Neutrophil (primary cell): ENCODE data around the gene APOO.

Experiments
- H3K27ac ChIP-seq: fragments of 200-600 bp; sonication (generic); 2 replicates; pipeline ENCODE4 v1.5.1; 2016; ENCODE audit warnings: mild to moderate bottlenecking, moderate library complexity
- H3K27me3 ChIP-seq: fragments of 200-600 bp; sonication (generic); 2 replicates; pipeline ENCODE4 v1.6.0; 2016; ENCODE audit warnings: mild to moderate bottlenecking
- H3K36me3 ChIP-seq: fragments of 200-600 bp; sonication (generic); 2 replicates; pipeline ENCODE4 v1.5.1; 2017
- H3K4me1 ChIP-seq, 2 experiments: fragments of 200-600 bp in 1 of 2; sonication (generic) in 1 of 2; 1 replicate in 1 of 2; 2 replicates in 1 of 2; pipeline versions ENCODE4 v1.5.1 to v1.6.1; 2013 to 2016; ENCODE audit warnings: low read depth in 1 of 2, low read length in 1 of 2, mild to moderate bottlenecking in 1 of 2, moderate library complexity in 1 of 2; ENCODE audit not compliant: control insufficient read depth in 1 of 2, insufficient read depth in 1 of 2
- H3K4me3 ChIP-seq, 2 experiments: fragments of 200-600 bp in 1 of 2; sonication (generic) in 1 of 2; 1 replicate in 1 of 2; 2 replicates in 1 of 2; pipeline ENCODE4 v1.5.1; 2013 to 2016; ENCODE audit warnings: low read depth in 1 of 2, low read length in 1 of 2, mild to moderate bottlenecking in 1 of 2, moderate library complexity in 1 of 2
- H3K9me3 ChIP-seq: fragments of 200-600 bp; sonication (generic); 2 replicates; pipeline ENCODE4 v1.5.1; 2016
- TF ChIP-seq, protein P1 (sequence below): fragments of 200-600 bp; sonication (generic); IDR thresholded peaks from 2 replicates; pipeline ENCODE4 v1.5.1; 2016; ENCODE audit warnings: antibody characterized with exemption

Gene APOO

DNA sequence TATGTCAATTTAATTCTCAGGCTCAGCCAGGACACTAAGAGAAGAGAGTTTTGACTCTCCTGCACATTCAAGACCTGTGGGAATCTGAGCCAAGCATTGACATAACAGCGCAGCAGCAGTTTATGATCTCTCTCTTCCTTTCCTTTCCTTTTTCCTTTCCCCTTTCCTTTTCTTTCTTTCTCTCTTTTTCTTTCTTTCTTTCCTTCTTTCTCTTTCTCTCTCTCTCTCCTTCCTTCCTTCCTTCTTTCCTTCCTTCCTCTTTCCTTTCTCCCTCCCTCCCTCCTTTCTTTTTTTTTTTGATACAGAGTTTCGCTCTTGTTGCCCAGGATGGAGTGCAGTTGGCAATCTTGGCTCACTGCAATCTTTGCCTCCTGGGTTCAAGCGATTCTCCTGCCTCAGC lies 103.2 kb downstream of the APOO start:
- TF ChIP-seq, protein P1, sequence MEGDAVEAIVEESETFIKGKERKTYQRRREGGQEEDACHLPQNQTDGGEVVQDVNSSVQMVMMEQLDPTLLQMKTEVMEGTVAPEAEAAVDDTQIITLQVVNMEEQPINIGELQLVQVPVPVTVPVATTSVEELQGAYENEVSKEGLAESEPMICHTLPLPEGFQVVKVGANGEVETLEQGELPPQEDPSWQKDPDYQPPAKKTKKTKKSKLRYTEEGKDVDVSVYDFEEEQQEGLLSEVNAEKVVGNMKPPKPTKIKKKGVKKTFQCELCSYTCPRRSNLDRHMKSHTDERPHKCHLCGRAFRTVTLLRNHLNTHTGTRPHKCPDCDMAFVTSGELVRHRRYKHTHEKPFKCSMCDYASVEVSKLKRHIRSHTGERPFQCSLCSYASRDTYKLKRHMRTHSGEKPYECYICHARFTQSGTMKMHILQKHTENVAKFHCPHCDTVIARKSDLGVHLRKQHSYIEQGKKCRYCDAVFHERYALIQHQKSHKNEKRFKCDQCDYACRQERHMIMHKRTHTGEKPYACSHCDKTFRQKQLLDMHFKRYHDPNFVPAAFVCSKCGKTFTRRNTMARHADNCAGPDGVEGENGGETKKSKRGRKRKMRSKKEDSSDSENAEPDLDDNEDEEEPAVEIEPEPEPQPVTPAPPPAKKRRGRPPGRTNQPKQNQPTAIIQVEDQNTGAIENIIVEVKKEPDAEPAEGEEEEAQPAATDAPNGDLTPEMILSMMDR, result no peak
- Histone ChIP-seq H3K27me3 (no peaks in the 10 kb centered on the region), H3K36me3 (no peaks in the 10 kb centered on the region), H3K4me1 (no peaks in the 10 kb centered on the region), H3K27ac (no peak overlapping the region), H3K4me3 (no peak overlapping the region), H3K9me3 (no peaks in the 10 kb centered on the region)

DNA sequence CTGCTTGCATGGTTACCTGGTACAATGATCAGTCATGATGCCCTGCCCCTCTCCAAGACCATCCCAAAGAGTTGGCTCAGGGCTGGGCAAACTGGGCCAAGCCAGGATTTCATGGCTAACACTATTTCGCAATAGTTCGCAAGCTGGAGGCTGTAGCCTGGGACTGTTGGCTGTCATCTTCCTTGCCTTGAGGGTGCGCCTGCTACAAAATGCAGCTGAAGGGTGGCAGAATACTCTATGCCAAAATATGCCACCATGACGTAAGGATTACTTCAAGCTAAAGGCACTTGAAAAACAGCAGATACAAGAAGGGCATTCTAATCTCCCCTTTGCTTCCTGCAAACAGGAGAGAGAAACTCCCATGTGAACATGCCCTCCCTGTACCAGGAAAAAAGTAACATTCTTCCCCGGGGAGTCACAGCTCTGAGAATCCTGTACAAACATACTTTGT lies 103.8 kb downstream of the APOO start:
- no peaks in the 10 kb centered on the region for H3K9me3 ChIP-seq
- H3K36me3 ChIP-seq, result no peaks in the 10 kb centered on the region
- TF ChIP-seq, protein P1, result no peak
- no peak overlapping the region for H3K27ac ChIP-seq
- no peaks in the 10 kb centered on the region for H3K4me1 ChIP-seq
- no peak overlapping the region for H3K4me3 ChIP-seq
- no peaks in the 10 kb centered on the region for H3K27me3 ChIP-seq

DNA sequence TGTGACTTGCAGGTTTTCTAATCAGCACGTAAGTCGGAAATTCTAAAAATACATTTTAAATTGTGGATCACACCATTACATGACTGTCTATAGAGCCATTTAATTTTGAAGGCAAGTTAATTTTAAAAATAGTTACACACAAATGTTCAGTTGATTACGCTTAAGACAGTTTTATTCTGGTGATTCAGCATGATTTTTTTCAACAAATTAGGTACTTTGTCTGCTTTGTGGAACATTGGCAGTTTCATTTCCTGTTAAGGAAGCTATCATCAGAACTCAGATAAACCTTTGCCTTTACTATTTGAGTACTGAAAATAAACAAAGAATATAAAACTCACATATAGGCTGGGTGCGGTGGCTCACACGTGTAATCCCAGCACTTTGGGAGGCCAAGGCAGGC lies 105.3 kb downstream of the APOO start:
- H3K27me3 ChIP-seq, result no peaks in the 10 kb centered on the region
- no peak overlapping the region for H3K4me3 ChIP-seq
- no peaks in the 10 kb centered on the region for H3K9me3 ChIP-seq
- TF ChIP-seq, protein P1, result no peak
- no peaks in the 10 kb centered on the region for H3K36me3 ChIP-seq
- no peak overlapping the region for H3K27ac ChIP-seq
- H3K4me1 ChIP-seq, result no peaks in the 10 kb centered on the region

DNA sequence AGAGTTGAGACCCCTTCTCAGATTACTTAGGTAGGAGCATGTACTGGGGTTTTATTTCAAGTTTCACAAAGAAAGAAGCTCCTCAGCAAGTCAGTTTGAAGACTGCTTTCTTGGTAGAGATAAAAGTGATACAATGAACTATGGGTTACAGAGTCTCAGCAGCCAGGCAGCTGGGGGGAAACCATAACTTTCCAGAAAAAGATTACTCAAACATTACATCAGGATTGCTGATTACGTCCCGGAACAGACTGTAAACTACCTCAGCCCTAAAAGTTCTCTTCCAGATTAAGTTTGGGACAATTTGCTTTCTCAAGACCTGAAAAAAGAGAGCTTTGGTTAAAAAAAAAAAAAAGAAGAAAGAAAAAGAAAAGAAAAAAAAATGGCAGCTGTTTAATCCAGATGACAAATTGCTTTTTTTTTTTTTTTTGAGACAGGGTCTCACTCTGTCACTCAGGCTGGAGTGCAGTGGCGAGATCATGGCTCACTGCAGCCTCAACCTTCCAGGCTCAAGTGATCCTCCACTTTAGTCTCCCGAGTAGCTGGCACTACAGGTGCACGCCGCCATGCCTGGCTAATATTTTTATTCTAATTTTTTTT lies 108.2 kb downstream of the APOO start:
- TF ChIP-seq, protein P1, result no peak
- H3K27ac ChIP-seq, result no peak overlapping the region
- H3K36me3 ChIP-seq, result no peaks in the 10 kb centered on the region
- H3K27me3 ChIP-seq, result no peaks in the 10 kb centered on the region
- no peak overlapping the region for H3K4me3 ChIP-seq
- H3K9me3 ChIP-seq, result no peaks in the 10 kb centered on the region
- H3K4me1 ChIP-seq, result no peaks in the 10 kb centered on the region

DNA sequence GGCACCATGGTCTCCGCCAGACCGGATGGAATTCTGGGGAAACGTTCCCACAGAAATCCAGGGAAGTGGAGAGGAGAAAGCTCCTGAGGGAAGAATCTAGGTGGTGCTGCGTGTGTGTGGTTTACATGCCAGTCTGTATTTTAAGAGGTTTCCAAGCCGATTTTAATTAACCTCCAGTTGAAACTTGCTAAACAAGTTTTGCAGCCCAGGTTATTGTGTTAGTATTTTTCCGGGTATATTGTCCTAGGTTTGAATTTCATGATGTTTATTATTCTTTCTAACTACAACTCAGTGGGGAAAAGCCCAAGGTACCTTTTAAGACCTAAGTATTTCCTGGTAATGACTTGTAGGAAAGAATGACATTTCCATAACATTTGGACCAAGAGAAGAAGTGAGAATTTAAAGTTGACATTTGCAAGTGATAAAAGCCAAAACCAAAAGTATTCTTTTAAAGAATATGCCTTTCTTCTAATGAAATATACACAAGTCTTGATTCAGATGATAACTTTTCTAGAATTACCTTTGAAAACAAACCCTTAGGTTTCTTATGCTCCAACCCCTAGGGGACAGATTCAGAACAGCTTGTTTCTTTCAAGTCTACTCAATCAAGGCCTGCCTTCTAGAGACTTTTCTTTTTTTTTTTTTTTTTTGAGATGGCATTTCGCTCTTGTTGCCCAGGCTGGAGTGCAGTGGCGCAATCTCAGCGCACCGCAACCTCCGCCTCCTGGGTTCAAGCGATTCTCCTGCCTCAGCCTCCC lies 110.2 kb downstream of the APOO start:
- Histone ChIP-seq H3K4me1 (no peaks in the 10 kb centered on the region), H3K27ac (no peak overlapping the region), H3K9me3 (no peaks in the 10 kb centered on the region), H3K27me3 (no peaks in the 10 kb centered on the region), H3K36me3 (no peaks in the 10 kb centered on the region), H3K4me3 (no peak overlapping the region)
- TF ChIP-seq, protein P1, result no peak
